ENCODE data around the gene CCDC40.

CCDC40 gene

DNA sequence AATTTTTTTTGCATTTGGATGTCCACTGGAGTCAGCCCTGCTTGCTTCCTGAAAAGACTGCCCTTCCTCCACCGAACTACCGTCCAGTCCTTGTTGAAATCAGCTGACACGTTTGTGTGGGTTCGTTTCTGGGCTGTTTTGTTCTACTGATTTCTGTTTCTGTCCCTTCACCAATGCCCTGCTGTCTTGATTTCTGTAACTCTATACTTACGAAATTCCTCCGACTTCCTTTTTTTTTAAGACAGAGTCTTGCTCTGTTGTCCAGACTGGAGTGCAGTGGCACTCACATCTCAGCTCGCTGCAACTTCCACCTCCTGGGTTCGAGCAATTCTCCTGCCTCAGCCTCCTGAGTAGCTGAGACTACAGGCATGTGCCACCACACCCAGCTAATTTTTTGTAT, 56.5 kb downstream of the CCDC40 start:
- no peaks in the 10 kb centered on the region for H3K4me1 Mint-ChIP-seq
- no peak for ATAC-seq

DNA sequence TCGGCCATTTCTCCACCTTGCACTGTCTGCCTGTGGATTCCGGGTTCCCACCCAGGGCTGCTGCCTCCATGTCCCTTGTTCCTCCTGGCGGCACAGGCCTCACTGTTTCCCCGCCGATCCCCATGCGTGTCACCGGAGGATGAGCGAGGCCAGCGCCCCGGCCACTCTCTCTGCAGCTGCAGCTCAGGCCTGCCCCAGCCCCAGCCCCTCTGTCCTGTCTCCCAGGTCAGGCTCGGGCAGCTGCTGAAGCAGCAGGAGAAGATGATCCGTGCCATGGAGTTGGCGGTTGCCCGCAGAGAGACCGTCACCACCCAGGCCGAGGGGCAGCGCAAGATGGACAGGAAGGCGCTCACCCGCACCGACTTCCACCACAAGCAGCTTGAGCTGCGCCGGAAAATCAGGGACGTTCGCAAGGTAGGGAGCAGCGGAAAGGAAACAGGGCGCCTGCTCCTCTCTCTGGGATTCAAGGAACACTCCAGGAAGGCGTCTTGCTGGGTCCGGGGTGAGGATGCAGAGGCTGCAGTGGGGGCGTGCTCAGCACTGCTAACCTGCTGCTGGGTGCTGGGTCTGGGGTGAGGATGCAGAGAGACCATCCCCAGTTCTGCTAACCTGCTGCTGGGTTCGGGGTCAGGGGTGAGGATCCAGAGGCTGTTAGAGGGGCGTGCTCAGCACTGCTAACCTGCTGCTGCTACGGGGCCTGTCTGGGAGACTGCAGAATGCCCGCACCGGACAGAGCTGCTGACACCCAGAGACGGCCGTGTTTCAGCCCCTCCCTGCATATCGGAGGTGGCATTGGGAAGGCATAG, 58.8 kb downstream of the CCDC40 start:
- Mint-ChIP-seq H3K36me3 (no peaks in the 10 kb centered on the region), H3K4me1 (peaks cover 6% of the 10 kb centered on the region), H3K27me3 (peaks cover 37% of the 10 kb centered on the region), H3K4me3 (no peak overlapping the region), H3K27ac (no peak overlapping the region), H3K9me3 (no peaks in the 10 kb centered on the region)
- ATAC-seq, result no peak

More for the DNA sequence above, 56.5 kb downstream of the CCDC40 start:
- Mint-ChIP-seq H3K27me3 (peaks cover 35% of the 10 kb centered on the region), H3K9me3 (no peaks in the 10 kb centered on the region), H3K36me3 (no peaks in the 10 kb centered on the region), H3K27ac (no peak overlapping the region), H3K4me3 (no peak overlapping the region)

DNA sequence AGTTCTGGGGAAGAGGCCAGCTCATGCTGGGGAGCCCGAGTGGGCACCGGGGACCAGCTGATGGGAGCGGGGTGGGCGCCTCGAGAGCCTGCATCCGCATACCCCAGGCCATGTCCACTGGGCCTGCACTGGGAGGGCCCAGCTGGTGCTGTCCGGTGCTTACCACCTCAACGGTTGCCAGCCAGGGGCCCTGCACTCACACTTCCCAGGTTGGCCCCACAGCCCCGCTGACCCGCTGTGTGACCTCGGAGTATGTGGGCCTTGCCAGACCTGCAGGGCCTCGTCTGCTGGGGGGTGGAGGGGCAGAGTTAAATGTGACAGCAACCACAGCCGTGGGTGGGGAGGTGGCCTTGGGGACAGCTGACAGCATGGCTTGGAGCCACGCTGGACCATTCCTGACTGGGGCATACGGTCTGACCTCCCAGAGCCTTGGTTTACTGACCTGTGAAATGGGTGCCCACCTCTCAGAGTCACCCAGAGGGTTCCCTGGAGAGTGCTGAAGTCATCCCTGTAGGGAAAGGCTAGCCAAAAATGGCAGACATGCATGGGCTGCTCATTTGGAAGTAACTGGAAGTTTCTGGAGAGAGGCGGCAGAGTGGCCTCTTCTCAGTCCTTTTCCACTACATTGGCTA, 59.5 kb downstream of the CCDC40 start:
- no peak for ATAC-seq
- Mint-ChIP-seq H3K4me3 (no peak overlapping the region), H3K4me1 (peaks cover 13% of the 10 kb centered on the region), H3K36me3 (no peaks in the 10 kb centered on the region), H3K9me3 (no peaks in the 10 kb centered on the region), H3K27ac (no peak overlapping the region), H3K27me3 (peaks cover 37% of the 10 kb centered on the region)

DNA sequence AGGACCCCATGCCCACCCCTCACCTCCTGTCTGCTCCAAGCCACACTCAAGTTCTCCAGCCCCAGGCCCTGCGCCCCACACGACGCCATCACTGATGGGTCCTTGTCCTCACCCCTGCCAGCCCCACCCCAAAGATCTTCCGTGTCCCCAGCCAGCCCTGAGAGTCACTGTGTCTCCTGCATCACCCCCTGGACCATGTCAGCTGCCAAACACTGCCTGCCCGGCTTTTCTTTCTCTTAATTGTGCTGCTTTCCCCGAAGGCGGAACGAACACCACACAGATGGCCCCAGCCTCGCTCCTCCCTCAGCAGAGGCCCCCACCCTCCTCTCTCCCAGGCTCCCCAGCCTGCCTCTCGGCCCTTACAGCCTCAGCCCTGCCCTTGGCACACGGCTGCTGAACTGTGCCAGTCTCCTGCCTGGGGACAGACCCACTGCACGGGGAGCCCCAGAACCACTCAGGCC, 60.1 kb downstream of the CCDC40 start:
- H3K27ac Mint-ChIP-seq, result no peak overlapping the region
- peaks cover 37% of the 10 kb centered on the region for H3K27me3 Mint-ChIP-seq
- no peak overlapping the region for H3K4me3 Mint-ChIP-seq
- no peak for ATAC-seq
- H3K4me1 Mint-ChIP-seq, result peaks cover 15% of the 10 kb centered on the region
- H3K36me3 Mint-ChIP-seq, result no peaks in the 10 kb centered on the region
- H3K9me3 Mint-ChIP-seq, result no peaks in the 10 kb centered on the region

DNA sequence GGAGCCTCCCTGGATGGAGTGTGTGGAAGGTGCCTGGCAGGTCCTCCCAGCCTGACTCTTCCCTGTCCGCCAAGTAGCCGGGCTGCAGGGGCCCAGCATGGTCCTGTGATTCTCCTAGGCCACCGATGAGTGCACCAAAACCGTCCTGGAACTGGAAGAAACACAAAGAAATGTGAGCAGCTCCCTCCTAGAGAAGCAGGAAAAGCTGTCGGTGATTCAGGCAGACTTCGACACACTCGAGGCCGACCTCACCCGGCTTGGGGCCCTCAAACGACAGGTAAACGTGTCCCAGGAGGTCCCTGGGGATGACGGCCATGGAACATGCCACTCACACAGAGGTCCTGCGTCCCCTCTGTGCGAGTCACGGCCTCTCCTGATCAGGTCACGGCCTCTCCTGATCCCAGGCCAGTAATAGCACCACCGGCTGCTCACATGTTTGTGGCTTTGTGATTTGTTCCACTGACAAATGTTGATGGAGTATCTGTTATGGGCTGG, 60.7 kb downstream of the CCDC40 start:
- H3K36me3 Mint-ChIP-seq, result no peaks in the 10 kb centered on the region
- H3K27ac Mint-ChIP-seq, result no peak overlapping the region
- no peak overlapping the region for H3K4me3 Mint-ChIP-seq
- ATAC-seq, result no peak
- peaks cover 20% of the 10 kb centered on the region for H3K4me1 Mint-ChIP-seq
- no peaks in the 10 kb centered on the region for H3K9me3 Mint-ChIP-seq
- peaks cover 37% of the 10 kb centered on the region for H3K27me3 Mint-ChIP-seq

DNA sequence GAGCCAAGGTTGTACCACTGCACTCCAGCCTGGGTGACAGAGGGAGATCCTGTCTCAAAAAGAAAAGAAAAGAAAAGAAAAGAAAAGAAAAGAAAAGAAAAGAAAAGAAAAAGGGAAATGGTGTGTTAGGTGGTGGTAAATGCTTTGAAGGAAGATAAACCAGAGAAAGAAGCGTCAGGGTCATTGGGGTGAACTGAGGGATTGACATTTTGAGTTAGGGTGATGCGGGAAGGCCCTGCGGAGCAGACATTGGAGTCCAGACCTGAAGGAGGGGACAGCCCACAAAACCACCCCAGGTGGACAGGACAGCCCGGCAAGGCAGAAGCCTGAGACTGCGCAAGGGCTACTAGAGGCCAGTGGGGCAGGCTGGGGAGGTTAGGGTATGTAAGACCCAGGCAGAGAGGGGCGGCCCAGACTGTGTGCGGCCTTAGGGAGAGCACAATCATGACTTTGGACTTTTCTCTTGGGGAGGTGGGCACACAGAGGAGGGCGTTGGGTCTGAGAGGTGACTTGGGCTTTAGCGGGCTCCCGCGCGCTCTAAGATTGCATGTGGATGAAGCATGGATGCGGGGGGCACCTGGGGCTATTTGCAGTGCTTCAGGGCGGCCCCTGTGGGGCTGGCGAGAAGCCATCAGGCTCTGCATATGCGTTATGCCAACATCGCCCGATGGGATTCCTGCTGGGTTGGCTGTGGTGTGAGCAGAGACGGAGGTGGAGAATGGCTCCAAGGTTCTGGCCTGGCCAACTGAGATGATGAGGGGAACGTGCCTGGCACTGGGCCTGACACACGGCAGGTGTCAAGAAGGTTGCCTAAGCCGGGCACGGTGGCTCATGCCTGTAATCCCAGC, 61.6 kb downstream of the CCDC40 start:
- H3K27ac Mint-ChIP-seq, result no peak overlapping the region
- no peaks in the 10 kb centered on the region for H3K9me3 Mint-ChIP-seq
- H3K4me1 Mint-ChIP-seq, result peaks cover 29% of the 10 kb centered on the region
- H3K27me3 Mint-ChIP-seq, result peaks cover 37% of the 10 kb centered on the region
- ATAC-seq, result no peak
- no peak overlapping the region for H3K4me3 Mint-ChIP-seq
- H3K36me3 Mint-ChIP-seq, result no peaks in the 10 kb centered on the region

DNA sequence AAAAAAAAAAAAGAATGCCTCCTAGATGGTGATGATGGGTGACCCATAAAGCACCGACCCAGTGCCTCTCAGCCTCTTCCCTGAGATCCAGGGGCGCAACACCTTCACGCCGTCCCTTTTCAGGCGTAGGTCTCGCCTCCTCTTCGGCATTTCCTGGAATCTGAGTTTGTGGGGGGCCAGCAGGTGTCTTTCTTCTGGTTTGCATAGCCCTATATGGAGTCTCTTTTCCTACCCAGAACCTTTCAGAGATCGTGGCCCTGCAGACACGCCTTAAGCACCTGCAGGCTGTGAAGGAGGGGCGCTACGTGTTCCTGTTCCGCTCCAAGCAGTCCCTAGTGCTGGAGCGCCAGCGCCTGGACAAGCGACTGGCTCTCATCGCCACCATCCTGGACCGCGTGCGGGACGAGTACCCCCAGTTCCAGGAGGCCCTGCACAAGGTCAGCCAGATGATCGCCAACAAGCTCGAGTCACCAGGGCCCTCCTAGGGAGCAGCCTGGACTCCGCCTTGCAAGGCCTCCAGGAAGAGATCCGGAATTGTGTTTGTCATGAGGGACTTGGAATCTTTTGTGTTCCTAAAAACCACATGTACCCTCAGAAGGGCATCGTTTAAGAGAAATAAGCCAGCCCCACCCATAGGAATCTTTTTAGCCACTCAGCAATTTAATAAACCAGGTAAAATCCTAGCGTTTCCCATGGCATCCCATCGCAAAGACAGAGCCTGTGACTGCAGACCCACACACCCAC, 63.0 kb downstream of the CCDC40 start:
- peaks cover 35% of the 10 kb centered on the region for H3K27me3 Mint-ChIP-seq
- no peak overlapping the region for H3K4me3 Mint-ChIP-seq
- H3K27ac Mint-ChIP-seq, result no peak overlapping the region
- no peaks in the 10 kb centered on the region for H3K36me3 Mint-ChIP-seq
- peaks cover 31% of the 10 kb centered on the region for H3K4me1 Mint-ChIP-seq
- no peak for ATAC-seq
- H3K9me3 Mint-ChIP-seq, result no peaks in the 10 kb centered on the region

DNA sequence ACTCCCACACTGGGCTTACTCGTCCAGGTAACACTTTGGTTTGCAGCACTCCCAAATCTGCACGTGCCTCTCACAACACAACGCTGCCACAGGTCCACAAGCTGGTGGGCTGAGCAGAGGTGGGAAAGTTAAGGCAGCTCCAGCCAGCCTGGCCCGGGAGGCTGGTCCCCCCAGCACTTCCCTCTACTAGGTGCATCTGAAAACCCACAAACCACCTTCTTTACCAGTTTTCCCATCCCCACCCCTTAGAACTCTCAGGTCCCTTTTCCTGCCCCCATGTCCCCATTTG, 63.5 kb downstream of the CCDC40 start:
- peaks cover 30% of the 10 kb centered on the region for H3K27me3 Mint-ChIP-seq
- H3K4me1 Mint-ChIP-seq, result peaks cover 31% of the 10 kb centered on the region
- ATAC-seq, result no peak
- H3K4me3 Mint-ChIP-seq, result no peak overlapping the region
- H3K36me3 Mint-ChIP-seq, result no peaks in the 10 kb centered on the region
- no peaks in the 10 kb centered on the region for H3K9me3 Mint-ChIP-seq
- H3K27ac Mint-ChIP-seq, result no peak overlapping the region

DNA sequence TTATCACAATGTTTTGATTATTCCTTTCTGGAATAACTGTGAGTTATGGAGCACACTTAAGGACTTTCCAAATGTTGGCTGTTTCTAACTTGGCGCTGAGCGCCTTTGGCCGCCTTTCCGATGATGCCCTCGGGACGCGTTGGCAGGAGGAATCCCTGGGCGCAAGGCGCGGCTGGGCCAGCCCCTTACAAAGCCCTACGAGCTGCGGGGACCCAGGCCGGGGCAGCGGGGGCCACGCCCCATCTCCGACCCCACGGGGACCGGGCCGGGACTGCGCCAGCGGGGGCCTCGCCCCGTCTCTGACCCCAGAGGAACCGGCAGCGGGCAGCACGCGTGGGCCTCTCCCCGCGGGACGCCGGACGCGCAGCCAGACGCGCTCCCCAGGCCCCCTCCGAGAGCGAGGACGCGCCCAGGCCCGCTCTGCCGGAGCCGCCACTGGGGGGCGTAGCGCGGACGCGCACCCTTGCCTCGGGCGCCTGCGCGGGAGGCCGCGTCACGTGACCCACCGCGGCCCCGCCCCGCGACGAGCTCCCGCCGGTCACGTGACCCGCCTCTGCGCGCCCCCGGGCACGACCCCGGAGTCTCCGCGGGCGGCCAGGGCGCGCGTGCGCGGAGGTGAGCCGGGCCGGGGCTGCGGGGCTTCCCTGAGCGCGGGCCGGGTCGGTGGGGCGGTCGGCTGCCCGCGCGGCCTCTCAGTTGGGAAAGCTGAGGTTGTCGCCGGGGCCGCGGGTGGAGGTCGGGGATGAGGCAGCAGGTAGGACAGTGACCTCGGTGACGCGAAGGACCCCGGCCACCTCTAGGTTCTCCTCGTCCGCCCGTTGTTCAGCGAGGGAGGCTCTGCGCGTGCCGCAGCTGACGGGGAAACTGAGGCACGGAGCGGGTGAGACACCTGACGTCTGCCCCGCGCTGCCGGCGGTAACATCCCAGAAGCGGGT, 64.8 kb downstream of the CCDC40 start, which contains the start of gene GAA:
GAA (plus strand) TSS at position 571 of the 935 bp plus-strand sequence. CDS start 3,006 bp downstream, outside the sequence.
- Mint-ChIP-seq H3K4me1 (peaks cover 31% of the 10 kb centered on the region), H3K9me3 (no peaks in the 10 kb centered on the region), H3K36me3 (peaks cover 5% of the 10 kb centered on the region), H3K27ac (peak within 1 kb of the TSS; percentile 90), H3K4me3 (peak within 1 kb of the TSS; percentile 91), H3K27me3 (peaks cover 22% of the 10 kb centered on the region)
- peak; percentile 89 for ATAC-seq

DNA sequence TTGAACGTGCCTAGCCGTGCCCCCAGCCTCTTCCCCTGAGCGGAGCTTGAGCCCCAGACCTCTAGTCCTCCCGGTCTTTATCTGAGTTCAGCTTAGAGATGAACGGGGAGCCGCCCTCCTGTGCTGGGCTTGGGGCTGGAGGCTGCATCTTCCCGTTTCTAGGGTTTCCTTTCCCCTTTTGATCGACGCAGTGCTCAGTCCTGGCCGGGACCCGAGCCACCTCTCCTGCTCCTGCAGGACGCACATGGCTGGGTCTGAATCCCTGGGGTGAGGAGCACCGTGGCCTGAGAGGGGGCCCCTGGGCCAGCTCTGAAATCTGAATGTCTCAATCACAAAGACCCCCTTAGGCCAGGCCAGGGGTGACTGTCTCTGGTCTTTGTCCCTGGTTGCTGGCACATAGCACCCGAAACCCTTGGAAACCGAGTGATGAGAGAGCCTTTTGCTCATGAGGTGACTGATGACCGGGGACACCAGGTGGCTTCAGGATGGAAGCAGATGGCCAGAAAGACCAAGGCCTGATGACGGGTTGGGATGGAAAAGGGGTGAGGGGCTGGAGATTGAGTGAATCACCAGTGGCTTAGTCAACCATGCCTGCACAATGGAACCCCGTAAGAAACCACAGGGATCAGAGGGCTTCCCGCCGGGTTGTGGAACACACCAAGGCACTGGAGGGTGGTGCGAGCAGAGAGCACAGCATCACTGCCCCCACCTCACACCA, 65.7 kb downstream of the CCDC40 start:
- H3K36me3 Mint-ChIP-seq, result peaks cover 6% of the 10 kb centered on the region
- H3K9me3 Mint-ChIP-seq, result no peaks in the 10 kb centered on the region
- H3K27me3 Mint-ChIP-seq, result peaks cover 14% of the 10 kb centered on the region
- peak overlapping the region; percentile 89 for H3K4me3 Mint-ChIP-seq
- peaks cover 31% of the 10 kb centered on the region for H3K4me1 Mint-ChIP-seq
- ATAC-seq, result peak; percentile 45
- H3K27ac Mint-ChIP-seq, result peak overlapping the region; percentile 90

DNA sequence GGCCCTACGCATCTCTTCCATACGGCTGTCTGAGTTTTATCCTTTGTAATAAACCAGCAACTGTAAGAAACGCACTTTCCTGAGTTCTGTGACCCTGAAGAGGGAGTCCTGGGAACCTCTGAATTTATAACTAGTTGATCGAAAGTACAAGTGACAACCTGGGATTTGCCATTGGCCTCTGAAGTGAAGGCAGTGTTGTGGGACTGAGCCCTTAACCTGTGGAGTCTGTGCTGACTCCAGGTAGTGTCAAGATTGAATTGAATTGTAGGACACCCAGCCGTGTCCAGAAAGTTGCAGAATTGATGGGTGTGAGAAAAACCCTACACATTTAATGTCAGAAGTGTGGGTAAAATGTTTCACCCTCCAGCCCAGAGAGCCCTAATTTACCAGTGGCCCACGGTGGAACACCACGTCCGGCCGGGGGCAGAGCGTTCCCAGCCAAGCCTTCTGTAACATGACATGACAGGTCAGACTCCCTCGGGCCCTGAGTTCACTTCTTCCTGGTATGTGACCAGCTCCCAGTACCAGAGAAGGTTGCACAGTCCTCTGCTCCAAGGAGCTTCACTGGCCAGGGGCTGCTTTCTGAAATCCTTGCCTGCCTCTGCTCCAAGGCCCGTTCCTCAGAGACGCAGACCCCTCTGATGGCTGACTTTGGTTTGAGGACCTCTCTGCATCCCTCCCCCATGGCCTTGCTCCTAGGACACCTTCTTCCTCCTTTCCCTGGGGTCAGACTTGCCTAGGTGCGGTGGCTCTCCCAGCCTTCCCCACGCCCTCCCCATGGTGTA, 66.4 kb downstream of the CCDC40 start:
- Mint-ChIP-seq H3K27me3 (peaks cover 6% of the 10 kb centered on the region), H3K36me3 (peaks cover 6% of the 10 kb centered on the region), H3K9me3 (no peaks in the 10 kb centered on the region), H3K4me3 (no peak overlapping the region), H3K4me1 (peaks cover 31% of the 10 kb centered on the region), H3K27ac (no peak overlapping the region)
- ATAC-seq, result no peak

DNA sequence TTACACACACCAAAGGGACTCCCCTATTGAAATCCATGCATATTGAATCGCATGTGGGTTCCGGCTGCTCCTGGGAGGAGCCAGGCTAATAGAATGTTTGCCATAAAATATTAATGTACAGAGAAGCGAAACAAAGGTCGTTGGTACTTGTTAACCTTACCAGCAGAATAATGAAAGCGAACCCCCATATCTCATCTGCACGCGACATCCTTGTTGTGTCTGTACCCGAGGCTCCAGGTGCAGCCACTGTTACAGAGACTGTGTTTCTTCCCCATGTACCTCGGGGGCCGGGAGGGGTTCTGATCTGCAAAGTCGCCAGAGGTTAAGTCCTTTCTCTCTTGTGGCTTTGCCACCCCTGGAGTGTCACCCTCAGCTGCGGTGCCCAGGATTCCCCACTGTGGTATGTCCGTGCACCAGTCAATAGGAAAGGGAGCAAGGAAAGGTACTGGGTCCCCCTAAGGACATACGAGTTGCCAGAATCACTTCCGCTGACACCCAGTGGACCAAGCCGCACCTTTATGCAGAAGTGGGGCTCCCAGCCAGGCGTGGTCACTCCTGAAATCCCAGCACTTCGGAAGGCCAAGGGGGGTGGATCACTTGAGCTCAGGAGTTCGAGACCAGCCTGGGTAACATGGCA, 67.1 kb downstream of the CCDC40 start:
- H3K36me3 Mint-ChIP-seq, result peaks cover 6% of the 10 kb centered on the region

More for the DNA sequence above, 67.1 kb downstream of the CCDC40 start:
- Mint-ChIP-seq H3K9me3 (no peaks in the 10 kb centered on the region), H3K27ac (no peak overlapping the region), H3K27me3 (no peaks in the 10 kb centered on the region), H3K4me3 (no peak overlapping the region), H3K4me1 (peaks cover 31% of the 10 kb centered on the region)
- no peak for ATAC-seq
